GM12872 (cell line): Measurements from ENCODE around the gene PIGZ.
A peak's percentile ranks its signal among the peaks of the same experiment; 100 is the strongest.

Experiments
- CTCF ChIP-seq: IDR thresholded peaks from 3 replicates; pipeline ENCODE4 v1.5.1; 2011; ENCODE audit warnings: low read depth, mild to moderate bottlenecking, low read length, moderate library complexity; ENCODE audit not compliant: insufficient read depth

The PIGZ gene

GRCh38 chr3:197006860-197007259 lies 38.2 kb upstream of the PIGZ start:
- TF ChIP-seq CTCF, result no peak

GRCh38 chr3:197006446-197006845 lies 37.8 kb upstream of the PIGZ start:
- TF ChIP-seq CTCF, result no peak

- TF ChIP-seq CTCF, result no peak
Observed at GRCh38 chr3:197003461-197004385, 35.1 kb upstream of the PIGZ start.

GRCh38 chr3:197002701-197003454 lies 34.2 kb upstream of the PIGZ start:
- TF ChIP-seq CTCF, result peak; percentile 61; the same call in 1 of the 3 replicates

GRCh38 chr3:197001972-197002700 lies 33.5 kb upstream of the PIGZ start:
- TF ChIP-seq CTCF, result no peak

- no peak for TF ChIP-seq CTCF
Observed at GRCh38 chr3:197001106-197001971, 32.7 kb upstream of the PIGZ start.
